Measurements from ENCODE around the gene ASAP2. TPM values are rescaled to one million over a fixed set of nuclear protein-coding genes. Genes with fewer than 3 reads are reported as not detected.

The ASAP2 gene
- total RNA-seq, 2 experiments from 2014 or later = 0.27 TPM; not detected in 1

GRCh38 chr2:9378433-9379390, 172.1 kb downstream of the ASAP2 start:
- DNase-seq (ENCODE audit: low spot score) = no peak
- H3K4me1 ChIP-seq (ENCODE audit: insufficient read depth, low read length, poor library complexity, severe bottlenecking) = peaks cover 21% of the 10 kb centered on the region
- no peaks in the 10 kb centered on the region for H3K36me3 ChIP-seq (ENCODE audit: insufficient read depth, low read length)
- H3K9me3 ChIP-seq (ENCODE audit: low read length) = no peaks in the 10 kb centered on the region
- intact Hi-C loops (cut with micrococcal nuclease; ENCODE audit: unreplicated experiment) = no loop called here
- POLR2A ChIA-PET = no interaction called here
- no TSS peak for BruUV-seq (replicated peaks)
- no peak overlapping the region for H3K27ac ChIP-seq (ENCODE audit: low read depth, low read length, poor library complexity, severe bottlenecking)
- TF ChIP-seq, protein P1, sequence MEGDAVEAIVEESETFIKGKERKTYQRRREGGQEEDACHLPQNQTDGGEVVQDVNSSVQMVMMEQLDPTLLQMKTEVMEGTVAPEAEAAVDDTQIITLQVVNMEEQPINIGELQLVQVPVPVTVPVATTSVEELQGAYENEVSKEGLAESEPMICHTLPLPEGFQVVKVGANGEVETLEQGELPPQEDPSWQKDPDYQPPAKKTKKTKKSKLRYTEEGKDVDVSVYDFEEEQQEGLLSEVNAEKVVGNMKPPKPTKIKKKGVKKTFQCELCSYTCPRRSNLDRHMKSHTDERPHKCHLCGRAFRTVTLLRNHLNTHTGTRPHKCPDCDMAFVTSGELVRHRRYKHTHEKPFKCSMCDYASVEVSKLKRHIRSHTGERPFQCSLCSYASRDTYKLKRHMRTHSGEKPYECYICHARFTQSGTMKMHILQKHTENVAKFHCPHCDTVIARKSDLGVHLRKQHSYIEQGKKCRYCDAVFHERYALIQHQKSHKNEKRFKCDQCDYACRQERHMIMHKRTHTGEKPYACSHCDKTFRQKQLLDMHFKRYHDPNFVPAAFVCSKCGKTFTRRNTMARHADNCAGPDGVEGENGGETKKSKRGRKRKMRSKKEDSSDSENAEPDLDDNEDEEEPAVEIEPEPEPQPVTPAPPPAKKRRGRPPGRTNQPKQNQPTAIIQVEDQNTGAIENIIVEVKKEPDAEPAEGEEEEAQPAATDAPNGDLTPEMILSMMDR (conservative IDR thresholded peaks at IDR 0.05; ENCODE audit: low read length) = no peak
- no peak for TF ChIP-seq EZH2phosphoT487 (IDR thresholded peaks at IDR 0.05; ENCODE audit: borderline replicate concordance, low read depth, low read length)
- no peaks in the 10 kb centered on the region for H4K20me1 ChIP-seq (ENCODE audit: insufficient read depth, low read length)
- H2AFZ ChIP-seq (ENCODE audit: low read length) = no peak overlapping the region
- H3K9me2 ChIP-seq (ENCODE audit: insufficient read depth, low read length) = no peaks in the 10 kb centered on the region
- H3K4me3 ChIP-seq (ENCODE audit: low read depth, low read length, poor library complexity, severe bottlenecking) = no peak overlapping the region
- no peaks in the 10 kb centered on the region for H3K79me2 ChIP-seq (ENCODE audit: insufficient read depth, low read depth, low read length)
- no peak overlapping the region for H3K4me2 ChIP-seq (ENCODE audit: low read length)
- CTCF ChIA-PET (ENCODE audit: unreplicated experiment) = no interaction called here

DNA sequence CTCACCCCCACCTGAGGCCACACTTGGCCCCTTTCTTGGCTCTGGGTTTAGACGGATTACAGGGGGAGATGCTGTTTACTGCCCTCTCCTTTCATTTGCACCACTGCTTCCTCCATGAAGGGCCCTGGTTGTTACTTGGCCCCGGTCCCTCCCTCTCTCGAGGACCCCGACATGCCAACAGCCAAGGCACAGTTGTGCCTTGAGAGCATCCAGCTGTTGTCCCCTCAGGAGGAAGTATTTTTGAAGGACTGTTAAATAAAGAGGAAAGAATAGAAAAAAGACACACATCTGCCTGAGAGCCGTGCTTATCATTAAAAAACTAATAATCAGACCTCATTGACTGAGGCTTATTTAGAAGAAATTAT, 172.8 kb downstream of the ASAP2 start:
- no peak overlapping the region for H3K4me2 ChIP-seq (ENCODE audit: low read length)
- peaks cover 18% of the 10 kb centered on the region for H3K4me1 ChIP-seq (ENCODE audit: insufficient read depth, low read length, poor library complexity, severe bottlenecking)
- H3K36me3 ChIP-seq (ENCODE audit: insufficient read depth, low read length) = no peaks in the 10 kb centered on the region
- intact Hi-C loops (cut with micrococcal nuclease; ENCODE audit: unreplicated experiment) = no loop called here
- TF ChIP-seq EZH2phosphoT487 (IDR thresholded peaks at IDR 0.05; ENCODE audit: borderline replicate concordance, low read depth, low read length) = no peak
- TF ChIP-seq, protein P1 (conservative IDR thresholded peaks at IDR 0.05; ENCODE audit: low read length) = no peak
- no peaks in the 10 kb centered on the region for H3K79me2 ChIP-seq (ENCODE audit: insufficient read depth, low read depth, low read length)
- H3K9me3 ChIP-seq (ENCODE audit: low read length) = no peaks in the 10 kb centered on the region
- no TSS peak for BruUV-seq (replicated peaks)
- H3K9me2 ChIP-seq (ENCODE audit: insufficient read depth, low read length) = no peaks in the 10 kb centered on the region
- no peaks in the 10 kb centered on the region for H4K20me1 ChIP-seq (ENCODE audit: insufficient read depth, low read length)
- H3K4me3 ChIP-seq (ENCODE audit: low read depth, low read length, poor library complexity, severe bottlenecking) = no peak overlapping the region
- ChIA-PET CTCF (ENCODE audit: unreplicated experiment) (no interaction called here), POLR2A (no interaction called here)
- DNase-seq (ENCODE audit: low spot score) = no peak
- H2AFZ ChIP-seq (ENCODE audit: low read length) = no peak overlapping the region
- H3K27ac ChIP-seq (ENCODE audit: low read depth, low read length, poor library complexity, severe bottlenecking) = no peak overlapping the region
